GM19372 (cell line): Measurements from ENCODE around the gene SEMA4F.

Source experiments
- ATAC-seq: cut with Tn5 transposase; IDR thresholded peaks from one replicate; pipeline ENCODE4 v1.9.1; 2021; ENCODE audit warnings: mild to moderate bottlenecking, low read depth, moderate library complexity; ENCODE audit not compliant: unreplicated experiment

Gene SEMA4F

DNA sequence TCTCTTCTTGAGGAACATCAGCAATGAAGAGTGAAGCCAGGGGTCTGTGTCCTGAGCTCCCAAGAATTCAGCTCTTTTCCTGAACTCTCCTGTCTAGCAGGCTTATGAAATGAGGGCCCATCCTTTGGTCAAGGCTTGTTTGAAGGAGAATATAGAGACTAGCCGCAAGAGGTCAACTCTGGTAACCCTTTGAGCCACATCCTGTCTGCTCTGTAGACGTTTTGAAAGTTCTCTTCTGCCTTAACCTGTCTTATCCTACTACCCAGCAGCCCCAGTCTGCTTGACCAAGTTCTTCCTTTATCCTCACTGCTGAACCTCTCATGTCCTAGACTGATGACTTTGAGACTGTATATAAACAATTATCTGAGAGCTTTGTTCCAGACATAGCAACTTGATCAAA, 5.4 kb downstream of the SEMA4F start:
- ATAC-seq: no peak

DNA sequence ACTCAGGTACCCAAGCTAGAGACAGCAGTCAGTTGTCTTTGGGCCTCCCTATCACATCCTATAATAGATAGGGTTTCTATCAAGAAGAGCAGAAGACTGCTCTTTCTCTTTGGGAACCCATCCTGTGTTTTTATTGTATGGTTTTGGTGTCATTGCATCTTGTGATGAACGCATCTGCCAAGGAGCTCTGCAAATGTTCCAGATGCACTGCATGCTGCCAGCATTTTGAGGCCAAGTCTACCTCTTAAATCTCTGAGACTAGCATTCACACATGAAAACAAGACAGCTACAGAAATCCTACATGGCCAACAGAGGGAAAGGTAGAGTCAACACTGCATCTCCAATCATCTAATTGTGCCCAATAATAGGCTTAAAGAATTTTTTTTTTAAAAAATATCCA, 14.0 kb downstream of the SEMA4F start:
- no peak for ATAC-seq

DNA sequence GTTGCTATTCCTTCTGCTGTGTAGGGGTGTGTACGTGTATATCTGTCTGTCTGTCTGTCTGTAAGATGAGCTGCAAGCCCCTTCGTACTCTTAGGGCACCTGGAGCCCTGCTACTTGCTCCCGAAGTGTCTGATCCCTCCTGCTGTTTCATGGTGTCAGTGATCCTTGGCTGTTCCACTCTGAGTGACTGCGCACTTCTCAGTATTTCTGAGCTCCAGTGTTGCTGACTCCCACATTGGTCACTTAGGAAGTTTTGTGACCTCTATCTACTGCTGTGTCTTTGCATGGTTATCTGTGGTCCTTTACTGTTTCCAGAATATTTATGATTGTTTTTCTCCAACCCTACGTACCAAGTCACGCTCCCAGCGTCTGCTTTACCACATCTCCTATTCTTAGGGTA, 16.2 kb downstream of the SEMA4F start:
- ATAC-seq: no peak

DNA sequence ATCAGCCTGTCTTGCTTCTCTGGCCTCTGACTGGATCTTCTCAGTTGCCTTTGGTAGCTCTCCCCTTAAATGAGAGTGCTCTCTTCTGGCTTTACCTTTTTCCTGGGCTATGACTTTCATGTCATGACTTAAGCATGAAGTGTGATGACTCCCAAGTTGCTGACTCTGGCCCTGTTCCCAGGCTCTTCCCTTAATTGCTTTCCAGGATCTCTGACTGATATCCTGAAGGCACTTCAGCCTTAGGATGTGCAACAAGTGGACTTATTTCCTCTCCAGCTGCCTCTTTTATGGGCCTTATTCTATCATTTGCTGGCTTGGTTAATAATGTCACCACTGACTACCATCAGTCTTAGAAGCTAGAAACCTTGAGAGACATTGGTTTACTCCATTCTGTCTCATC, 17.4 kb downstream of the SEMA4F start:
- no peak for ATAC-seq

DNA sequence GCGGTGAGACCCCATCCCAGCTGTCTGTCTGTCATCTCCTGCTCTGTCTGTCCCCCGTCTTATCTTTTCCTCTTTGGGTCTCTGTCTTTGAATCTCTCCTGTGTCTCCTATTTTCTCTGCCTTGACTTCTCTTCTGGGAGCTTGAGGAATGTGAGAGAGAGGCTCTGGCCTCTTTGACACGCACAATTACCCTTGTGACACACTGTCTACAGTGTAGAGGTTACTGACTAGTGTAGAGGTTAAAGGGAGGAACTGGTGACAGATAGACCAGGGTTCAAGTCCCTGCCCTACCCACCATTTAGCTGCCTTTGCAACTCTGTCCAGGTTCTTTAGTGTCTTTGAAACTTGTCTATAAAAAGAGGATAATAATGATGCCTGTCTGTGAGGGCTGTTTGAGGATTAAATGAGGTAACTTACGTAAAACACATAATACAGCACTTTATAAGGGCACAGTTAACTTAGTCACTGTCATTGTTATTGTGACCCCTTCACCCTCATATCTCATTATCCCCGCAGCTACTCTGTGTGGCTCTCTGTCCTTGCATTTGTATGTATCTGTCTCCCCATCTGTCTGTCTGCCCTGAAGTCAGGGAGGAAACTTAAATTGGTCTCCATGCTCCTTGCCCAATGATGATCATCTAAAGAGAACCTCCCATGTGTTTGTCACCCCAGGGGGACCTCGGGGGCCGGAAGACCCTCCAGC, 19.9 kb downstream of the SEMA4F start:
- ATAC-seq: no peak

DNA sequence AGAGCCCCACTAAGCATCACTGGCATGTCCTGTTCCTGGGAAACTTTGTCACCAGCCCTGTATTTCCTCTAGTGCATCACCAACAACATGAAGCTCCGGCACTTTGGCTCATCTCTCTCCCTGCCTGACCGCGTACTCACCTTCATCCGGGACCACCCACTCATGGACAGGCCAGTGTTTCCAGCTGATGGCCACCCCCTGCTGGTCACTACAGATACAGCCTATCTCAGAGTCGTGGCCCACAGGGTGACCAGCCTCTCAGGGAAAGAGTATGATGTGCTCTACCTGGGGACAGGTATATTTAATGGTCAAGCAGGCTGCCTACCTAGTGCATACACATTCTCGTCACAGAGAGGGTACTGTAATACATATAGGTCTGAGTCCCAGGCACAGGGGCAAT, 21.0 kb downstream of the SEMA4F start:
- no peak for ATAC-seq

DNA sequence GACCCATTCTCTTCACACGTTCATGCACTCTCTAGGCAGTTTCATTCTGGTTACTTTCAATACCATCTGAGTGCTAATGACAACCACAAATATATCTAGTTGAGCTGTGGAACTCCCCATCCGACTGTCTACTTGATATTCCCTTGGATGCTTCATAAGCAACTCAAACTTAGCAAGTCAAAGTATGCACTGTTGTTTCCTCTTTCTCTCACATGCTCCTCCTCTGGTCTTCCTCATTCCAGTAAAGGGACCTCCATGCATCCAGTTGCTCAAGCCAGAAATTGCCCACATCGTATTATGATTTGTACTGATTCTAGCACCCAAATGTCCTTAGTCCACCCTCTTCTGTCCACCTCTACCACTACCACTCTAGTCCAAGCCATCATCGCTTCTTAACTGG, 22.3 kb downstream of the SEMA4F start:
- no peak for ATAC-seq

DNA sequence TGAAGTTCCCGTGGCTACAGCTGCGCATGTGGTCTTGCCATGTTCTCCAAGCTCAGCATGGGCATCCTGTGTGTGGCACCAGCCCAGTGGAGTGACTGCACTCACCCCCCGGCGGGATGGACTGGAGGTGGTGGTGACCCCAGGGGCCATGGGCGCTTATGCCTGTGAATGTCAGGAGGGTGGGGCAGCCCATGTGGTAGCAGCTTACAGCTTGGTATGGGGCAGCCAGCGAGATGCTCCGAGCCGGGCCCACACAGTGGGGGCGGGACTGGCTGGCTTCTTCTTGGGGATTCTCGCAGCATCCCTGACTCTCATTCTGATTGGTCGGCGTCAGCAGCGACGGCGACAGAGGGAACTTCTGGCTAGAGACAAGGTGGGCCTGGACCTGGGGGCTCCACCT, 25.6 kb downstream of the SEMA4F start:
- ATAC-seq: no peak

DNA sequence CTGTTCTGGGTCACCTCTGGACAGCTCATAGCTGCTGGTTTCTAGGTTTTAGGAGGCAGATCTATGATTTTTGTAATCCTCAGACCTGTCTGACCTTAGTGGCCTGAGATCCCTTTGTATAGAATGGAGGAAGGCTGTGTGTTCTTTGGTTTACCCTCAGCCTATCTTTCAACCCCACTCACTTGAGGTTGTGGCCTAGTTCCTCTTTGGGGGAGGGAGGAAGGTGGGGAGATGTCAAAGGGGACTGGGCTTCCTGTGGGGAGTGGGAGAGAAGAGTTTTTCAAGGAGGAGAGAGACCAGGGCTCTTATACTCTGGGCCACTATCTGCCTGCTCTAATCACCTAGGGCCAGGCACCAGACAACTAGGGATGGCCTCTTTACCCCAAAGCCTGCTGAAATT, 28.5 kb downstream of the SEMA4F start:
- no peak for ATAC-seq

DNA sequence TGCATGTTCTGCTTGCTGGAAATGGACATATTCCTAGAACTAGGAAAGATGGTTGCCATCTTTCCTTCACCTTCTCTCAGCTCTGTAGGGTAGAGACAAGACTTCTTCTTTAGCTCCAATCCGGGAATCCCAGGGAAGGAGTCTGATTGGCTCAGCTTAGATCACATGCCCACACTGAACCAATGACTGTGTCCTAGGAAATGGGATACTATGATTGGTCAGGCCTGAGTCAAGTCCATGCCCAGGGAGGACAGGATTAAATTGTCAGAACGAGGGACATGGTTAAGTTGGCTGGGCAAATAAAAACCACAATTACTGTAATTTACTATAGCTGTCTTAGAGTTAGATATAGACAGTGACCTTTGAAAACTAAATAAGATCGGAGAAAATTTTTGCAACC, 31.4 kb downstream of the SEMA4F start:
- no peak for ATAC-seq

DNA sequence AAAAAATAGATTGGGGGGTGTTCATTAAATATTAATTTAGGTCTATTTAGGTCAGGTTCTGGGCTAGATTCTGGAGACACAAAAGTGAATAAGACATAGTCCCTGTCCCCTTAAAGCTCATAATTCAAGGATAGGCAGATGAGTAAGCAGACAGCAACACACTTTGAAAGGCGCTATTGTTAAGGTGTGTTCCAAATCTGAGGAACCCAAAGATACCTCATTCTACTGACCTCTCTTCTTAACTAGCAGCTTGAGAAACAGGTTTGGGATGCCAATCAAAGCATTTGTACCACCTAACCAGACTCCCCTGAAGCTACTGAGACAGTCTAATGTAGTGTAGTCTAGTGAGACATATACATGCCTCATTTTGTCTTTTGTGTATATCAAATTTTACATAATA, 34.8 kb downstream of the SEMA4F start:
- no peak for ATAC-seq

DNA sequence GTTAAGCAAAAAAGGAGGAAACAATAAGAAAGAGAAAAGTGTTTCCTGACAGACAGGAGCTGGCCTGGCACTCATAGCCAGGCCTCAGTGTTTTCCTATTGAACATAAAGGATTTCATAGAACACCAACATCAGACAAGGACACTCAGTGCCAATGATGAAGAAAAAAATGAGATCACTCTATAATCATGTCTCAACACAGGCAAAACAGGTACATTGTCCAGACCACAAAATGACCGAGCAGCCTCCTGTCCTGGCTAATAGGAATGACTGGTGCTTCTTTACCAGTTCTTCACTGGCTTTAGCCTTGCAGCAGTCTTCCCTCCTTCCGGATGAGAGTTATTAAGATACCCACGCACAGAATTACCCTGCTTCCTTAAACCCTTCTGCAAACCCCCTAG, 35.6 kb downstream of the SEMA4F start:
- ATAC-seq: no peak

DNA sequence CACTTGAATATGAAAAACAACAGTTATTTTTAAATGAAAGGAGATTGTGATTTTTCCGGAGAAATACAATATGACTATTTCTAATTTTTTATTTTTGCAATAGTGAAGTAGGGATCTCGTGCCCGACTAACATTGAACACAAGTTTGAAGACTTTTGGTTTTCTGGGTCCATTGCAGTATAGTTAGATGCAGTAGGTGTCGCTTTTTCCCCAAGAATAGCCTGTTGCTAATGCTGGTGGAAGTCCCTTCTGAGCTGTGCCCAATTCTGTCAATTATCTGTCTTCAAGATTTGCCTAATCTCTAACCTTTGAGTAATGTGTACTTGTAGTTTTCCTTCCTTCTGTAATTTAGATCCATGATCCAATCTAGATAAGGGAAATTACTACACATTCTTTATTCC, 36.5 kb downstream of the SEMA4F start:
- no peak for ATAC-seq

DNA sequence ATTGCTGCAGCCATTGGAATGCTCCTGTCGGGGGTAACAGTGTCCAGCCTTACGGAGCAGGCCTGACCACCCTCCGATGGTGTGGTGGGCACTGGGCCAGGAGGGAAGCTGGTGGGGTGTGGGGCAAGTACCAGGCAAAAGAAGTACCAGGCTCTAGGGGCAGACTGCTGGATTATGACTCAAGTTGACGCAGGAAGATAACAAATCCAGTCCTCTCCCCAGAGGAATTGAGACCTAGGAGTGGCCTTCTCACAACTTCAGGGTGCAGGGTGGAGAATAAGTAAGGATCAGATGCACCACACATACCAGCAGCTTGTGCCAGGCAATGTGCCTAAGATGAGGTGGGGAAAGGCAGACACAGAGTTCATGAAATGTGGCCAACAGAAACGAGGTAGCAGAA, 37.9 kb downstream of the SEMA4F start:
- ATAC-seq: no peak

DNA sequence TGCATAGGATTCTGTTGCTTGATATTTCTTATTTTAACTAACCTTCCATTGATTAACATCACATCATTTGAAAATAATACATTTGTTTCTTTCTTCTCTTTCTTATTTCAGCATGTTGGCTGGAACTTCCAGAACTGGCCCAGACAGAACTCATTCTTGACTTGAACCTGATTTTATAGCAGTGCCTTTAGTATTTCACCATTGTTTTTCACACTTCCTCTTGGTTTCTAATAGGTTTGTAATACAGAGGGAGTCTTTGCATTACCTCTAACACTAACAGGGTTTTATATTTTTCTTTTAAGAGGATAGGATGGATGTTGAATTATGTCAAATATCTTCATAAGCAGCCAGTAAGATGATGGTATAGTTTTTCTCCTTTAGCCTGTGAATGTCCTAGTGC, 39.2 kb downstream of the SEMA4F start:
- no peak for ATAC-seq

DNA sequence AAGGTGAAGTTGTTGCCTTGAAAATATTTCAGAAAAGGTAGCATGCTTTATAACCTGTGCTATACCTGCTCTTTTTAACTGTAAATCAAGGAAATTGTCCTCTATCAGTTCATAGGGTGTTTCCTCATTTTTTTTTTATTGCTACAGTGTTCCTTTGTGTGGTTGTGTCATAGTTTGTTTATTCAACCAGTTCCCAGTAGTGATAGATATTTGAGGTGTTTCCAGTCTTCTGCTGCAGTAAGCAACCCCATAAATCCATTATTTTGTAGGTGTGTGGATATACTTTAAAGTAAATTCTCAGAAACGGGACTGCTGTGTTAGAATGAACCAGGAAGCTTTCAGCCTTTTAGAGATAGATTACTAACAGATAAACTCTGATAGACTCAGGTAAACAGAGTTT, 39.6 kb downstream of the SEMA4F start:
- ATAC-seq: no peak

DNA sequence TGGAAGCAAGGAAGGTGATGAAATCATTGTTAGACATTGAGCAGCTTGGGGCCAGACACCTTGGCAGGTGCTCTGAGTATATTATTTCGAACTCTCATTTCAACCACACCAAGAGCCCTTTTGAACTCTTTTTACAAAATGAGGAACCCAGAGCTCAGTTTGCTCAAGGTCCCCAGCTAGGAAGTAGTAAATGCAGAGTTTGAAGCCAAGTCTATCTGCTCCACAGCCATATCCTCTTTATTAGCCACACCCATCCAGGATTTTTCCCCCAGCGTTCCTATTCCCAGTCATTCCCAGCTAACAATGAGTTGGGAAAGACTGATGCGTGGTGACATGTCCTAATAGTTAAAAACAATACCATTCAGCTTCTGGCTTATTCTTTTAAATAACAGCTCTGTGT, 40.2 kb downstream of the SEMA4F start:
- no peak for ATAC-seq

DNA sequence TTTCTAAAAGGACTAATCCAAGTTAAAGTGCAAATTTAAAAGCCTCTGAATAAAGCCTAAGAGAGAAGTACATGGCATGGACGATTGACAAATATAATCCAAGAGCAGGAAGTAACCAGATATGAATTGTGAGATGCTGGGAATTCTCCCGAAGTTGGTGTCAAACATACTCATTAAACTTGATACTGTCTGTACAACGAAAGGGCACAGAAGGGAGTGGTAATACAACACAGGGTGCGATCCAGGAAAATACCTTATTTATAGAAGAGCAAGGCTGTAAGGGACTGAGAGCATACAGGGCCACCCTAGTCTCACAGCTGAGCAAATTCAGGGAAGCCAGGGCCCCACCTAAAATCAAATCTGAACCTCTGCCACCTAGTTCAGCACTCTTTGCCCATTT, 41.6 kb downstream of the SEMA4F start:
- ATAC-seq: no peak

DNA sequence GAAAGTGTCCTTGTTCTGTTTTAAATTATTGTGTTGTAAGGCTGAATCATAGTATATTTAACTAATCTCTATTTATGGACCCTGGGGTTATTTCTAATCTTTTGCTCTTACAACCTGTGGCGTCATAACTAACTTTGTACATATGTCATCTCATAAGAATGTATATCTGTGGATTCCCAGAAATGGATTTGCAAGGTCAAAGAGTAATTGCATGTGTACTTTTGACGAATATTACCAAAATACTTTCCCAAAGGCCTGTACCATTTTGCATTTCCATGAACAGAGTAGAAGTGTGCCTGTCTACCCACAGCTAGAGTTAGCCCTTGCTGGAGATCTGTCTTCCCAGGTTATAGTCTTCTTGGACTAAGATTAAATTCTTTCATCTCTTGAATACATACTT, 42.8 kb downstream of the SEMA4F start:
- ATAC-seq: no peak

DNA sequence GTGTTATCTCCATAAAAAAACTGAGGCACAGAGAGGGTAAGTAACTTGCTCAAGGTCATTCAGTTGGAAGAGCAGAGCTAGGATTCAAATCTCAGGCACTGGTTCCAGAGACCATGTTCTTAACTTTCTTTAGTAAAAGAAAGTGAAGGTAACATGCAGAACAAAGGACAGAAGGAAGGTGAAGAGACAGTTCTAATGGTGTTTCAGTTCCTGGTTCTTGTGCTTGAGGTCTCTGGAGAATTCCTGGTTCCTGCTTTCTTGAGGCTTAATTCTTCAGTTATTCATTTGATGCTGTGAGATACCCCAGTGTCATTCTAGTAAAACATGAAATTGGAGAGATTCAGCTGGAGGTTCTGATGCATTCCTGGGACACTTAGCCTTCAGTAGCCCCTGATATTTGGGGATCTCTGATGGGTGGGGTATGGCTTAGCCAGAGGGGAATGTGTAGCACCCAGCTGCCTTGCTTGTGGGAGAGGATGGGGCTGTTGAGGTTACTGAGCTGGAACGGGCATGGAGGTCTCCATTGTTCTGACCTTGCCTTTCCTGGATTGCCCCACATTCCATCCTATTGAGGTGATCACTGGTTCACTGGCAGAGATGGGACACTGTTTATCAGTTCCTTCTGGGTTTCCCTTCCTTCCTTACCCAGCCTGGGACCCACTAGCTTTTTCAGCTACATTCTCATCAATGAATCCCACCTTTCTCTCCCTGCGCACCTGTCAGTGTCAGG, 46.8 kb downstream of the SEMA4F start:
- ATAC-seq: no peak

DNA sequence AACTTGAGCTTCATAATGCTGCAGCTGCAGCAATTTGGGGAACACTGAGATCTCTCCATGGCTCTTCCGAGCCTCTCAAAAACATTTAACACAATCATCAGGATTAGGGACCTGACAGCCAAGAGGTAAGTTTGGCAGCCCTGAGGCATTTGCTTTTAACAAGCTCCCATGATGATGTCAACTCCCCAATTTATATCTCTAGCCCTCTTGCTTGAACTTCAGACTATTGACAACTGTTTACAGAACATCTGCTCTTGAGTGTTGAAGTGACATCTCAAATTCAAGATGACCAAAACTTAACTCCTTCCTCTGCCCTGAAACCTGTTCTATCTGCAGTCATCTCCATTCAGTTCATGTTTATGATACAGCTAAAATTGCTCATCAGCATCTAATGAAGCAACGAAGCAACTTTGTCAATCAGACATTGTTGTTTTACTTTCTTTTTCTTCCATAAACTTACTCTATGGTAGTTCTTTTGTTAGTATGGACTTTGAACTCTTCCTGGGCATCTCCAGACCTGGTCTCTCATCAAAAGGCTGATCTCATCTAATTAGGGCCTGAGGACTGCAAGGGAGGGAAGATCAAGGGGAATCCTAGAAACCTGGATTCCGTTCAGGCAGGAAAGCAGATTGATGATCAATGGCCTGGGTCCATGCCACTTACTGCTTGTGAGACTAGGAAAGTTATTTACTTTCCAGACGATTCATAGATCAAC, 48.1 kb downstream of the SEMA4F start:
- ATAC-seq: no peak

DNA sequence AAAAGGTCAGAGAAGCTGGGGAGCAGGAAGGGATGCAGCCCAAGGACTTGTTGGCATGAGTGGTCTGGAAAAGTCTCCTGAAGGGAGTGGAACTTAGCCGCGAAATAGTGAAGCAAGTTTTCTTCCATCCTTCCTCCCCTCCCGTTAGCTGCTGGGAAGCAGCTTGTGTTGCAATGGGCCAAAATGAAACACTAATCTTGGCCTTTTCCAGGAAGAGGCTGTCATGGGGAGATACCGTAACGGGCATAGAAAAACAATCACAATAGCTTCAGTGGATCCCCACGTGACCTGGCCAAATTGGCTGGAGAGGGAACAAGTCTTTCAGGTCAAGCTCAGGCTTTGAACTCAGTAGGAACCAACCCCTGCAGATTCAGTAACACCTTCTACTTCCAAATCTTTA, 49.3 kb downstream of the SEMA4F start:
- no peak for ATAC-seq
